Cardiac septum (tissue), 1 donor: ENCODE data around the gene TMEM238. TPM values are rescaled to one million over a fixed set of nuclear protein-coding genes. Genes with fewer than 3 reads are reported as not detected.
"Not testable (repeated sequence)": the region's sequence is repeated elsewhere in the genome, so short reads cannot be mapped to it uniquely, and the experiment has no call there.

Source experiments
- DNase-seq: peaks from one replicate; pipeline ENCODE4 v3.0.0-alpha.2; 2020; ENCODE audit warnings: low spot score
- intact Hi-C: fragments of 100-400 bp; cut with DNase I; formaldehyde crosslinking; loops from one replicate; pipeline ENCODE4 v1.14.0; 2022
- total RNA-seq: library from RNA; stranded (reverse); fragmentation: NEBNext Ultra II Directional; extraction: Animal tissue kit (Norgen Biotek cat#: 25700); gene quantifications from one replicate; pipeline ENCODE4 v1.2.1, GENCODE V29; 2021
- donor health status: DM: no; HTN: no; CAD: no.

The TMEM238 gene
- total RNA-seq, 1 donor from 2014 or later: 0.65 TPM

- DNase-seq: no peak
- intact Hi-C loops: no loop called here
Measured at GRCh38 chr19:55346725-55347441, 37.2 kb downstream of the TMEM238 start.

- intact Hi-C loops: no loop called here
- no peak for DNase-seq
Measured at GRCh38 chr19:55345818-55346724, 38.0 kb downstream of the TMEM238 start.

- intact Hi-C loops: no loop called here
- no peak for DNase-seq
Measured at GRCh38 chr19:55345101-55345817, 38.8 kb downstream of the TMEM238 start.

GRCh38 chr19:55344444-55344843, 39.6 kb downstream of the TMEM238 start:
- intact Hi-C loops: no loop called here
- DNase-seq: no peak

GRCh38 chr19:55341595-55342531, 42.2 kb downstream of the TMEM238 start:
- intact Hi-C loops: no loop called here
- DNase-seq: no peak

GRCh38 chr19:55341171-55341588, 42.9 kb downstream of the TMEM238 start:
- intact Hi-C loops: no loop called here
- peak; percentile 87 for DNase-seq

GRCh38 chr19:55340784-55341147, 43.3 kb downstream of the TMEM238 start:
- intact Hi-C loops: no loop called here
- DNase-seq: no peak

- intact Hi-C loops: loop anchor here (1.0 kb wide), 1 partner anchor 45 kb away; the partner anchor contains the start of gene RPL28
- DNase-seq: no peak
Measured at GRCh38 chr19:55339889-55340783, 44.0 kb downstream of the TMEM238 start.

- intact Hi-C loops: loop anchor here (1.0 kb wide), 1 partner anchor 46 kb away; the partner anchor contains the start of gene RPL28
- DNase-seq: peak; percentile 100
Measured at GRCh38 chr19:55339105-55339888, 44.8 kb downstream of the TMEM238 start, which contains the start of gene KMT5C. Gene KMT5C, plus strand, starts transcription at chr19:55339876. Its CDS starts 2,061 bp downstream, at chr19:55341937.

GRCh38 chr19:55336101-55336500, 48.0 kb downstream of the TMEM238 start:
- intact Hi-C loops: no loop called here
- no peak for DNase-seq

- DNase-seq: no peak
- intact Hi-C loops: no loop called here
Measured at GRCh38 chr19:55333870-55334269, 50.2 kb downstream of the TMEM238 start.

- intact Hi-C loops: not testable (repeated sequence)
Measured at GRCh38 chr19:55329791-55330190, 54.3 kb downstream of the TMEM238 start.

More at GRCh38 chr19:55329791-55330190, 54.3 kb downstream of the TMEM238 start:
- not testable (repeated sequence) for DNase-seq

Other genes with a start within 250 kb of the TMEM238 start
- 187 TPM for gene TNNT1, start 235.1 kb downstream of the TMEM238 start, total RNA-seq
- 7,865 TPM for gene TNNI3, start 226.6 kb downstream of the TMEM238 start, total RNA-seq
- gene DNAAF3, start 217.7 kb downstream of the TMEM238 start, total RNA-seq: 3.4 TPM
- 0.30 TPM for gene SYT5, start 204.0 kb downstream of the TMEM238 start, total RNA-seq
- 3.7 TPM for gene PTPRH, start 174.8 kb downstream of the TMEM238 start, total RNA-seq
- 1.6 TPM for gene TMEM86B, start 155.5 kb downstream of the TMEM238 start, total RNA-seq
- 43.0 TPM for gene PPP6R1, start 125.3 kb downstream of the TMEM238 start, total RNA-seq
- 24.6 TPM for gene HSPBP1, start 104.2 kb downstream of the TMEM238 start, total RNA-seq
- gene BRSK1, start 100.3 kb downstream of the TMEM238 start, total RNA-seq: 8.8 TPM
- 0.62 TPM for gene TMEM150B, start 59.0 kb downstream of the TMEM238 start, total RNA-seq
- 6.1 TPM for gene KMT5C, start 44.4 kb downstream of the TMEM238 start, total RNA-seq
- not detected for gene COX6B2, start 29.6 kb downstream of the TMEM238 start, total RNA-seq
- not detected for gene GARIN5B, start 21.0 kb downstream of the TMEM238 start, total RNA-seq
- not detected for gene IL11, start 13.8 kb downstream of the TMEM238 start, total RNA-seq
- not detected for gene TMEM190, start 7.5 kb downstream of the TMEM238 start, total RNA-seq
- 479 TPM for gene RPL28, start 1.6 kb upstream of the TMEM238 start, total RNA-seq
- gene UBE2S, start 23.5 kb upstream of the TMEM238 start, total RNA-seq: 28.4 TPM
- gene SHISA7, start 59.0 kb upstream of the TMEM238 start, total RNA-seq: not detected
- gene ISOC2, start 77.3 kb upstream of the TMEM238 start, total RNA-seq: 50.8 TPM
- not detected for gene C19orf85, start 80.5 kb upstream of the TMEM238 start, total RNA-seq
- 3.4 TPM for gene ZNF628, start 92.3 kb upstream of the TMEM238 start, total RNA-seq
- gene NAT14, start 100.9 kb upstream of the TMEM238 start, total RNA-seq: 6.0 TPM
- gene SSC5D, start 104.1 kb upstream of the TMEM238 start, total RNA-seq: 7.7 TPM
- 2.0 TPM for gene SBK2, start 152.8 kb upstream of the TMEM238 start, total RNA-seq
- 6.7 TPM for gene SBK3, start 161.3 kb upstream of the TMEM238 start, total RNA-seq
- 12.2 TPM for gene ZNF579, start 196.6 kb upstream of the TMEM238 start, total RNA-seq
- 19.4 TPM for gene FIZ1, start 215.2 kb upstream of the TMEM238 start, total RNA-seq
- gene ZNF524, start 216.0 kb upstream of the TMEM238 start, total RNA-seq: 13.7 TPM
- gene ZNF865, start 221.4 kb upstream of the TMEM238 start, total RNA-seq: 15.7 TPM
- 10.9 TPM for gene ZNF784, start 240.3 kb upstream of the TMEM238 start, total RNA-seq